Embryonic facial prominence (tissue), 1 donor: ENCODE data around the gene UBXN4.
"Not testable (repeated sequence)": the region's sequence is repeated elsewhere in the genome, so short reads cannot be mapped to it uniquely, and the experiment has no call there.

Source experiments
- DNase-seq: peaks from one replicate; pipeline ENCODE4 v3.0.0-alpha.2; 2016; ENCODE audit errors: extremely low spot score

UBXN4 gene

GRCh38 chr2:135762530-135762929 lies 20.9 kb downstream of the UBXN4 start:
- no peak for DNase-seq

GRCh38 chr2:135768863-135769262 lies 27.2 kb downstream of the UBXN4 start:
- no peak for DNase-seq

GRCh38 chr2:135773319-135773718 lies 31.7 kb downstream of the UBXN4 start:
- no peak for DNase-seq

- no peak for DNase-seq
These were observed 32.3 kb downstream of the UBXN4 start for GRCh38 chr2:135773917-135774316.

GRCh38 chr2:135775420-135775819 lies 33.8 kb downstream of the UBXN4 start:
- DNase-seq = no peak

GRCh38 chr2:135776367-135776766 lies 34.7 kb downstream of the UBXN4 start:
- DNase-seq = no peak

- DNase-seq = no peak
These were observed 40.6 kb downstream of the UBXN4 start for GRCh38 chr2:135782231-135782630.

GRCh38 chr2:135783439-135783838 lies 41.8 kb downstream of the UBXN4 start:
- DNase-seq = no peak

- no peak for DNase-seq
These were observed 43.4 kb downstream of the UBXN4 start for GRCh38 chr2:135785032-135785431.

GRCh38 chr2:135786823-135787222 lies 45.2 kb downstream of the UBXN4 start:
- DNase-seq = no peak

GRCh38 chr2:135790423-135790822 lies 48.8 kb downstream of the UBXN4 start:
- no peak for DNase-seq

GRCh38 chr2:135791418-135792190 lies 49.9 kb downstream of the UBXN4 start:
- no peak for DNase-seq

GRCh38 chr2:135792401-135793150 lies 50.9 kb downstream of the UBXN4 start:
- DNase-seq = no peak

GRCh38 chr2:135795641-135796040 lies 54.0 kb downstream of the UBXN4 start:
- not testable (repeated sequence) for DNase-seq

GRCh38 chr2:135796606-135797005 lies 55.0 kb downstream of the UBXN4 start:
- DNase-seq = no peak

- peak; percentile 6 for DNase-seq
These were observed 56.0 kb downstream of the UBXN4 start for GRCh38 chr2:135797497-135798274.

- no peak for DNase-seq
These were observed 56.6 kb downstream of the UBXN4 start for GRCh38 chr2:135798275-135798705.

GRCh38 chr2:135798762-135799161 lies 57.1 kb downstream of the UBXN4 start:
- DNase-seq = no peak

- no peak for DNase-seq
These were observed 58.1 kb downstream of the UBXN4 start for GRCh38 chr2:135799738-135800137.

- no peak for DNase-seq
These were observed 59.1 kb downstream of the UBXN4 start for GRCh38 chr2:135800513-135801460.

GRCh38 chr2:135802350-135802749 lies 60.7 kb downstream of the UBXN4 start:
- no peak for DNase-seq
